ENCODE results near the gene TCF12.
A peak's percentile ranks its signal among the peaks of the same experiment; 100 is the strongest.

Gene TCF12

GRCh38 chr15:57048930-57049549 lies 130.6 kb downstream of the TCF12 start:
- Mint-ChIP-seq H3K9me3 (no peaks in the 10 kb centered on the region), H3K27ac (no peak overlapping the region), H3K4me3 (no peak overlapping the region), H3K36me3 (no peaks in the 10 kb centered on the region), H3K4me1 (peaks cover 55% of the 10 kb centered on the region)
- DNase-seq (ENCODE audit: low spot score in 2 of 2) (no peak), ATAC-seq (no peak)

GRCh38 chr15:57053470-57053869 lies 135.0 kb downstream of the TCF12 start:
- no peak overlapping the region for H3K4me3 Mint-ChIP-seq
- DNase-seq (ENCODE audit: low spot score in 2 of 2) (no peak), ATAC-seq (no peak)
- H3K4me1 Mint-ChIP-seq, result peaks cover 62% of the 10 kb centered on the region
- H3K36me3 Mint-ChIP-seq, result peaks cover 6% of the 10 kb centered on the region
- H3K9me3 Mint-ChIP-seq, result no peaks in the 10 kb centered on the region
- no peak overlapping the region for H3K27ac Mint-ChIP-seq

GRCh38 chr15:57054204-57054750 lies 135.8 kb downstream of the TCF12 start:
- Mint-ChIP-seq H3K36me3 (peaks cover 6% of the 10 kb centered on the region), H3K9me3 (no peaks in the 10 kb centered on the region), H3K4me1 (peaks cover 58% of the 10 kb centered on the region), H3K4me3 (no peak overlapping the region), H3K27ac (no peak overlapping the region)
- DNase-seq (ENCODE audit: low spot score in 2 of 2), result no peak
- ATAC-seq, result no peak

GRCh38 chr15:57056357-57056756 lies 137.9 kb downstream of the TCF12 start:
- H3K4me1 Mint-ChIP-seq, result peaks cover 60% of the 10 kb centered on the region
- no peak overlapping the region for H3K4me3 Mint-ChIP-seq
- H3K9me3 Mint-ChIP-seq, result no peaks in the 10 kb centered on the region
- no peak for DNase-seq (ENCODE audit: low spot score in 2 of 2)
- no peak for ATAC-seq
- H3K27ac Mint-ChIP-seq, result no peak overlapping the region
- peaks cover 6% of the 10 kb centered on the region for H3K36me3 Mint-ChIP-seq

GRCh38 chr15:57057134-57057930 lies 138.9 kb downstream of the TCF12 start:
- Mint-ChIP-seq H3K4me3 (no peak overlapping the region), H3K4me1 (peaks cover 50% of the 10 kb centered on the region)

GRCh38 chr15:57059026-57059660 lies 140.7 kb downstream of the TCF12 start:
- H3K4me3 Mint-ChIP-seq, result no peak overlapping the region
- H3K9me3 Mint-ChIP-seq, result no peaks in the 10 kb centered on the region
- DNase-seq (ENCODE audit: low spot score in 2 of 2) (no peak), ATAC-seq (no peak)
- no peak overlapping the region for H3K27ac Mint-ChIP-seq
- peaks cover 10% of the 10 kb centered on the region for H3K36me3 Mint-ChIP-seq
- peaks cover 42% of the 10 kb centered on the region for H3K4me1 Mint-ChIP-seq

More at GRCh38 chr15:57057134-57057930, 138.9 kb downstream of the TCF12 start:
- no peak for DNase-seq (ENCODE audit: low spot score in 2 of 2)
- Mint-ChIP-seq H3K9me3 (no peaks in the 10 kb centered on the region), H3K36me3 (peaks cover 6% of the 10 kb centered on the region), H3K27ac (no peak overlapping the region)
- ATAC-seq, result no peak

- Mint-ChIP-seq H3K4me1 (peaks cover 37% of the 10 kb centered on the region), H3K27ac (no peak overlapping the region), H3K4me3 (no peak overlapping the region), H3K9me3 (no peaks in the 10 kb centered on the region), H3K36me3 (peaks cover 13% of the 10 kb centered on the region)
- ATAC-seq (no peak), DNase-seq (ENCODE audit: low spot score in 2 of 2) (no peak)
Measured at GRCh38 chr15:57060799-57061198, 142.4 kb downstream of the TCF12 start.

- H3K4me1 Mint-ChIP-seq, result peaks cover 35% of the 10 kb centered on the region
- ATAC-seq, result no peak
- peaks cover 12% of the 10 kb centered on the region for H3K36me3 Mint-ChIP-seq
- no peak overlapping the region for H3K27ac Mint-ChIP-seq
- no peaks in the 10 kb centered on the region for H3K9me3 Mint-ChIP-seq
- H3K4me3 Mint-ChIP-seq, result no peak overlapping the region
- DNase-seq (ENCODE audit: low spot score in 2 of 2), result no peak
Measured at GRCh38 chr15:57061281-57061680, 142.8 kb downstream of the TCF12 start.

- no peak for ATAC-seq
- peaks cover 33% of the 10 kb centered on the region for H3K4me1 Mint-ChIP-seq
- no peaks in the 10 kb centered on the region for H3K9me3 Mint-ChIP-seq
- H3K36me3 Mint-ChIP-seq, result peaks cover 12% of the 10 kb centered on the region
- no peak overlapping the region for H3K4me3 Mint-ChIP-seq
- no peak for DNase-seq (ENCODE audit: low spot score in 2 of 2)
- no peak overlapping the region for H3K27ac Mint-ChIP-seq
Measured at GRCh38 chr15:57061696-57062095, 143.3 kb downstream of the TCF12 start.

GRCh38 chr15:57064033-57064432 lies 145.6 kb downstream of the TCF12 start:
- Mint-ChIP-seq H3K4me1 (peaks cover 26% of the 10 kb centered on the region), H3K4me3 (no peak overlapping the region), H3K9me3 (no peaks in the 10 kb centered on the region), H3K36me3 (peaks cover 12% of the 10 kb centered on the region), H3K27ac (no peak overlapping the region)
- DNase-seq (ENCODE audit: low spot score in 2 of 2) (no peak), ATAC-seq (no peak)

GRCh38 chr15:57069423-57069822 lies 151.0 kb downstream of the TCF12 start:
- ATAC-seq, result no peak
- peaks cover 5% of the 10 kb centered on the region for H3K36me3 Mint-ChIP-seq

GRCh38 chr15:57070674-57071073 lies 152.2 kb downstream of the TCF12 start:
- peaks cover 16% of the 10 kb centered on the region for H3K4me1 Mint-ChIP-seq
- H3K9me3 Mint-ChIP-seq, result no peaks in the 10 kb centered on the region
- no peak overlapping the region for H3K27ac Mint-ChIP-seq
- H3K4me3 Mint-ChIP-seq, result no peak overlapping the region
- H3K36me3 Mint-ChIP-seq, result peaks cover 2% of the 10 kb centered on the region
- DNase-seq (ENCODE audit: low spot score in 2 of 2), result no peak
- no peak for ATAC-seq

More at GRCh38 chr15:57069423-57069822, 151.0 kb downstream of the TCF12 start:
- Mint-ChIP-seq H3K27ac (no peak overlapping the region), H3K9me3 (no peaks in the 10 kb centered on the region), H3K4me1 (peaks cover 16% of the 10 kb centered on the region), H3K4me3 (no peak overlapping the region)
- no peak for DNase-seq (ENCODE audit: low spot score in 2 of 2)

GRCh38 chr15:57079446-57079845 lies 161.0 kb downstream of the TCF12 start:
- Mint-ChIP-seq H3K4me3 (no peak overlapping the region), H3K27ac (peak overlapping the region; percentile 23), H3K36me3 (peaks cover 5% of the 10 kb centered on the region), H3K4me1 (peaks cover 18% of the 10 kb centered on the region), H3K9me3 (no peaks in the 10 kb centered on the region)
- no peak for ATAC-seq
- DNase-seq (ENCODE audit: low spot score in 2 of 2), result no peak

GRCh38 chr15:57079931-57080620 lies 161.6 kb downstream of the TCF12 start:
- H3K4me1 Mint-ChIP-seq, result peaks cover 18% of the 10 kb centered on the region
- H3K27ac Mint-ChIP-seq, result peak overlapping the region; percentile 23
- H3K4me3 Mint-ChIP-seq, result no peak overlapping the region
- H3K36me3 Mint-ChIP-seq, result peaks cover 5% of the 10 kb centered on the region
- DNase-seq (ENCODE audit: low spot score in 2 of 2) (no peak), ATAC-seq (no peak)
- H3K9me3 Mint-ChIP-seq, result no peaks in the 10 kb centered on the region

Measured in stimulated activated effector memory CD8-positive, alpha-beta T cell treated with anti-CD3 and anti-CD28 coated beads, Interleukin-12 subunit alpha, Interleukin-12 subunit beta, amount 100 ng/mL, for 72 hours (primary cell).